ENCODE data around the gene GGT6.

The GGT6 gene

GRCh38 chr17:4558347-4558971, 1.9 kb downstream of the GGT6 start:
- Histone ChIP-seq H3K4me1 (ENCODE audit: insufficient read depth, low read length) (peaks cover 23% of the 10 kb centered on the region), H3K9ac (ENCODE audit: low read depth, low read length) (no peak overlapping the region)
- no peak for ATAC-seq (ENCODE audit: insufficient read depth, low read depth)

GRCh38 chr17:4557626-4558346, 2.6 kb downstream of the GGT6 start:
- H3K9ac ChIP-seq (ENCODE audit: low read depth, low read length) = no peak overlapping the region
- DNase-seq = no peak
- peaks cover 28% of the 10 kb centered on the region for H3K4me1 ChIP-seq (ENCODE audit: insufficient read depth, low read length)

More at GRCh38 chr17:4558347-4558971, 1.9 kb downstream of the GGT6 start:
- TF ChIP-seq CTCF (IDR thresholded peaks at IDR 0.05; ENCODE audit: borderline replicate concordance, extremely low read depth, low read length, poor library complexity, severe bottlenecking) = no peak
- no peak for TF ChIP-seq EZH2 (IDR thresholded peaks at IDR 0.05; ENCODE audit: borderline replicate concordance, low read depth, low read length, severe bottlenecking)
- 0 out of 2 replicates have a peak, but pooled peaks cover 3% of the 10 kb centered on the region for H4K20me1 ChIP-seq (ENCODE audit: insufficient read depth, low read length)
- no peaks in the 10 kb centered on the region for H3K9me3 ChIP-seq (ENCODE audit: insufficient read depth, low read length, severe bottlenecking)
- no peak overlapping the region for H3K4me2 ChIP-seq (ENCODE audit: insufficient read depth, low read length)
- DNase-seq = no peak
- peaks cover 18% of the 10 kb centered on the region for H3K79me2 ChIP-seq (ENCODE audit: insufficient read depth, low read length)
- peaks cover 13% of the 10 kb centered on the region for H3K36me3 ChIP-seq (ENCODE audit: insufficient read depth, low read length)
- no peak overlapping the region for H3K27ac ChIP-seq (ENCODE audit: low read length)
- no peak overlapping the region for H2AFZ ChIP-seq (ENCODE audit: low read depth, low read length)
- H3K27me3 ChIP-seq (ENCODE audit: insufficient read depth, low read length, poor library complexity) = no peaks in the 10 kb centered on the region
- no peak overlapping the region for H3K4me3 ChIP-seq (ENCODE audit: low read depth in 1 of 2, low read length in 2 of 2)

GRCh38 chr17:4556996-4557395, 3.4 kb downstream of the GGT6 start:
- H3K9me3 ChIP-seq (ENCODE audit: insufficient read depth, low read length, severe bottlenecking) = no peaks in the 10 kb centered on the region
- ATAC-seq (ENCODE audit: insufficient read depth, low read depth) (no peak), DNase-seq (no peak)
- H3K36me3 ChIP-seq (ENCODE audit: insufficient read depth, low read length) = peaks cover 28% of the 10 kb centered on the region
- no peak overlapping the region for H3K9ac ChIP-seq (ENCODE audit: low read depth, low read length)
- peaks cover 30% of the 10 kb centered on the region for H3K4me1 ChIP-seq (ENCODE audit: insufficient read depth, low read length)
- peaks cover 5% of the 10 kb centered on the region; the same call in 1 of the 2 replicates for H4K20me1 ChIP-seq (ENCODE audit: insufficient read depth, low read length)
- H2AFZ ChIP-seq (ENCODE audit: low read depth, low read length) = no peak overlapping the region
- TF ChIP-seq EZH2 (IDR thresholded peaks at IDR 0.05; ENCODE audit: borderline replicate concordance, low read depth, low read length, severe bottlenecking) (no peak), CTCF (IDR thresholded peaks at IDR 0.05; ENCODE audit: borderline replicate concordance, extremely low read depth, low read length, poor library complexity, severe bottlenecking) (no peak)
- no peaks in the 10 kb centered on the region for H3K27me3 ChIP-seq (ENCODE audit: insufficient read depth, low read length, poor library complexity)
- no peak overlapping the region for H3K4me3 ChIP-seq (ENCODE audit: low read depth in 1 of 2, low read length in 2 of 2)
- no peak overlapping the region for H3K27ac ChIP-seq (ENCODE audit: low read length)
- no peak overlapping the region for H3K4me2 ChIP-seq (ENCODE audit: insufficient read depth, low read length)
- peaks cover 31% of the 10 kb centered on the region for H3K79me2 ChIP-seq (ENCODE audit: insufficient read depth, low read length)

More at GRCh38 chr17:4557626-4558346, 2.6 kb downstream of the GGT6 start:
- Histone ChIP-seq H3K4me3 (ENCODE audit: low read depth in 1 of 2, low read length in 2 of 2) (no peak overlapping the region), H3K79me2 (ENCODE audit: insufficient read depth, low read length) (peaks cover 24% of the 10 kb centered on the region), H3K27ac (ENCODE audit: low read length) (no peak overlapping the region), H4K20me1 (ENCODE audit: insufficient read depth, low read length) (peaks cover 5% of the 10 kb centered on the region; the same call in 1 of the 2 replicates), H3K36me3 (ENCODE audit: insufficient read depth, low read length) (peaks cover 20% of the 10 kb centered on the region), H3K27me3 (ENCODE audit: insufficient read depth, low read length, poor library complexity) (no peaks in the 10 kb centered on the region), H2AFZ (ENCODE audit: low read depth, low read length) (no peak overlapping the region), H3K4me2 (ENCODE audit: insufficient read depth, low read length) (no peak overlapping the region), H3K9me3 (ENCODE audit: insufficient read depth, low read length, severe bottlenecking) (no peaks in the 10 kb centered on the region)
- TF ChIP-seq CTCF (IDR thresholded peaks at IDR 0.05; ENCODE audit: borderline replicate concordance, extremely low read depth, low read length, poor library complexity, severe bottlenecking) = no peak
- no peak for TF ChIP-seq EZH2 (IDR thresholded peaks at IDR 0.05; ENCODE audit: borderline replicate concordance, low read depth, low read length, severe bottlenecking)
- no peak for ATAC-seq (ENCODE audit: insufficient read depth, low read depth)

All from DND-41 (cell line).